CD4-positive, alpha-beta T cell treated with Interleukin-21 for 1 hour (primary cell): ENCODE results near the gene FBXW2.
A peak's percentile ranks its signal among the peaks of the same experiment; 100 is the strongest.
"Not testable (repeated sequence)": the region's sequence is repeated elsewhere in the genome, so short reads cannot be mapped to it uniquely, and the experiment has no call there.

Experiments
- DNase-seq: peaks from one replicate; pipeline ENCODE4 v3.0.0-alpha.2; 2020

Gene FBXW2, protein sequence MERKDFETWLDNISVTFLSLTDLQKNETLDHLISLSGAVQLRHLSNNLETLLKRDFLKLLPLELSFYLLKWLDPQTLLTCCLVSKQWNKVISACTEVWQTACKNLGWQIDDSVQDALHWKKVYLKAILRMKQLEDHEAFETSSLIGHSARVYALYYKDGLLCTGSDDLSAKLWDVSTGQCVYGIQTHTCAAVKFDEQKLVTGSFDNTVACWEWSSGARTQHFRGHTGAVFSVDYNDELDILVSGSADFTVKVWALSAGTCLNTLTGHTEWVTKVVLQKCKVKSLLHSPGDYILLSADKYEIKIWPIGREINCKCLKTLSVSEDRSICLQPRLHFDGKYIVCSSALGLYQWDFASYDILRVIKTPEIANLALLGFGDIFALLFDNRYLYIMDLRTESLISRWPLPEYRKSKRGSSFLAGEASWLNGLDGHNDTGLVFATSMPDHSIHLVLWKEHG

DNA sequence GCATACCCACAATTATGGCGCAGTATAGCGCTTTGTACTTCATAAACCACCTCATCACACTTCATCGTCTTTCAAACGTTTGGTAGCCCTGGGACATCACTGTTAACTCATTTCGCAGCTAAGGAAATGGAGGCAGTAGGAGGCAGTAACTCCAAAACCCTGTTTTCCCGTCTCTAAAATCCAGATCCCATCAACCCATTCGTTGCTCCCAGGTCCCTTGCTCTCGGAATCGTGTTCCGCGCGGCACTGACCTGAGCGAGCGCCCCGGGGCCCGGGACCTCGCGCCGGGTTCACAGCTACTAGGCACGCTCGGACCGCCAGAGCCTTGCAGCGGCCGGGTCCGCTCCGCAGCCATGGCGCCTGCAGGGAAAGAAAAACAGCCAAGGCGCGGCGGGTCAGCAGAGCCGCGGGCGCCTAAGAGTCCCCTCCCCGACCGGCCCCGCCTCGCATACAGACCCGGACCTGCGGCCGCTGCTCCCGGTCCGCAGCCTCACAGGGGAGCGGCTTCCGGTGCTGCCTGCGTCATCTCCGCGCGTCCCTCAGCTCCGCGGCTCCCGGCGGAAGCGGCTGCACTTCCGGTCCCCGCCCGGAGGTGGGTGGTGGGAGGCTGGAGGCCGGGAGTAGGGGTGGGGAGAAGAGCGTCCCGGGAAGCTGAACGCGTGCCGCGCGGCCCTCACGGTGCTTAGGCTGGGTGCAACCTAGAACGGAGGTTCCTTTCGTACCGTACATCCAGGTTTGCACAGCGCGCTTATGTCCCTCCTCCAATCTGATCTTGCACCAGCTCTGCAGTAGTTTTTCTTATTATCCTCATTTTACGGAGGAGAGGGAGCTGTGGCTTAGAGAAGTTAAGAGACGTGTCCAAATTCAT, at the start of gene FBXW2:
Gene FBXW2, minus strand, starts transcription at position 519 of the 868 bp plus-strand sequence. CDS start 5,158 bp downstream, outside the sequence.
- DNase-seq, result peak; percentile 83

DNA sequence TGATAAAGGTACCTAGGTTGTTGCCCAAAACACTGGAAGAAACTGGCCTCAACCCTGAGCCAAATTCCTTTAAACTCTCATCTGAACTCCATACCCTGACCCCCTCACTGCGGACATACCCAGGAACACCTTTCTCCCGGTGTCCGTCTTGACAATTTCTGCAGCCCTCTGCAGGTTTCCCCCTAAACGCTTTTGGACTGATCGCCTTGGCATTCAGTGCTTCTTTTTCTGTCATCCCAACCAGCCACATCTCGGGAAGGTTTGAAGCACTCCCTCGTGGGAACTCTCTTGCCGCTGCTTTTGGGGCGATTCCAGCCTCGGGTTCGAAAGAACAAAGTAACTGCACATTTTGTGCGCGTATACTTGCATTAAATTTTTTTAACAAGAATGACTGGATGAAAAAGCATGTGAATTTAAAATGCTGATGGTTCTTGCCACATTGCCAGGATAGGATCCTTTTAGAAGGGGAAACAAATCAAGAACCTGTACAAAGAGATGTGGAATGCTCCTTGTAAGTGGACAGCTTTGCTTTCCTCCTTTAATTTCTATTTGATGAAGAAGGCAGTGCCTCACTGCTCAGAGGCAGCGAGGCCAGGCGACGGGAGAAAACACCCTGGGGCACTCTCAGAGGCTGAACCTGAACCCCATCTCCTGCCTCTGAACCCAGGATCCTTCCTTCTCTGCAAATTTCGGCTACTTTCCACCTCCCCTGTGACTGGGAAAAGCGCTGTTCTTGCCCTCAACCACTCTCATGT, 48.9 kb upstream of the FBXW2 start:
- no peak for DNase-seq

DNA sequence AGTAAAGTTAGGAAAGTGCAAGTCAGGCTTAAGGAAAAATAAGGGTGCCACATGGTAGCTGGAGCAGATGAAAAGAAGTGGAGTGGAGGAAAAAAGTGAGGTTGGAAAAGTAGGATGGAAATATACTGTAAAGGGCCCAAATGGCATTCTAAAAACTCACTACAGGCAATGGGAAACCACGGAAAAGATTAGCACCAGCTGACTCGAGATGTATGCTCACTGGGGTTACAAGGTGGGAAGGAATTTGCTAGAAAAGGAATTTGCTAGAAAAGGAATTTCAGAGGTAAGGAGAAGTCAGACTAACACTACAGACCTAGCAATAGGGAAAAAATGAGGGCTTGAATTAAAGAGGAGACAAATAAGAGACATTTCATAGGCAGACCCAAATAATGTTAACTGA, 45.9 kb upstream of the FBXW2 start:
- no peak for DNase-seq

DNA sequence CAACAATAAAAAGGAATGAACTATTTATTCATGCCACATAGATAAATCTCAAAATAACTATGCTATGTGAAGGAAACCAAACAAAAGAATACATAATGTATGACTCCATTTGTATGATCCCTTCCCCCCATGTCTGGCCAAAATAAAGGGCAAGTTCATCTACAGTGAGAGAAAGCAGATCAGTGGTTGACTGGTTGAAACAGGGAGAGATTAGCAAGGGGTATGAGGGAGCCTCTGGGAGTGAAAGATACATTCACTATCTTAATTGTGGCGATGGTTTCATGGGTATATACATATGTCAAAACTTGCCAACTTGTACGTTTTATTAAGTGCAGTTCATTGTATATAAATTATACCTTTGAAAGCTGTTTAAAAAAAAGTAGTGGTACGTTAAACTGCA, 44.7 kb upstream of the FBXW2 start:
- no peak for DNase-seq

DNA sequence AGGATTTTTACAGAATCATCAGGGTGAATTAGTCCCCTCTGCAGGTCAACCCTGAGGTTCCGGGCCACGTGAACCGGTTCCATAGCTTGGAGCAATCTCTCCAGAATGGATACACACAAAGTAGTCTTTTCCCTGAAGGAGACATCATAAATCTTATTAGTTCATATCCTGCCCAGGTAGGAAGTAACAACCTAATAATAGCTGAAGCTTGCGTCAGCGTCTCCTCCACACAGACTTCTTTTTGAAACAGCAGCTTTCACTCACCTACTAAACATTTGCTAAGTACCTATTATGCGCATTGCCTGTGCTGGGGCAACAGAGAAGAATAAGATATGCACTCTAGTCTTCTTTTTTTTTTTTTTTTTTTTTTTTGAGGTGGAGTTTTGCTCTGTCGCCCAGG, 40.1 kb upstream of the FBXW2 start:
- no peak for DNase-seq

DNA sequence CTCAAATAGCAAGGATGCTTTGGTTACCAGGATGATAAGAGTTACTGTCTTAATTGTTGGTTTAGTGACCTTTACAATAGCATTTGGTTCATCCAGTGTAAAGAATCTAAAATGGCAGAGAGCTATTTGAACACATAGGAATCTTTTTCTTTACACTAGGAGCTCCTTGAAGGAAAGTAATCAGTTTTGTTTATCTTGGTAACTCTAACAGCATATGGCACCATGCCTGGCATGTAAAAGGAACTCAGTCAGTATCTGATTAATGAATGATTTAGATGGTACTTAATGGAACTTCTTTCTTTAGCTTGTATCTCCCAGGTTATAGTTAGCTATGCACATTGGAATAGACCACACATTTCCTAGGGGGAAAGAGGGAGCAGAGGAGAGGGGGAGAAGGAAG, 39.6 kb upstream of the FBXW2 start:
- no peak for DNase-seq

DNA sequence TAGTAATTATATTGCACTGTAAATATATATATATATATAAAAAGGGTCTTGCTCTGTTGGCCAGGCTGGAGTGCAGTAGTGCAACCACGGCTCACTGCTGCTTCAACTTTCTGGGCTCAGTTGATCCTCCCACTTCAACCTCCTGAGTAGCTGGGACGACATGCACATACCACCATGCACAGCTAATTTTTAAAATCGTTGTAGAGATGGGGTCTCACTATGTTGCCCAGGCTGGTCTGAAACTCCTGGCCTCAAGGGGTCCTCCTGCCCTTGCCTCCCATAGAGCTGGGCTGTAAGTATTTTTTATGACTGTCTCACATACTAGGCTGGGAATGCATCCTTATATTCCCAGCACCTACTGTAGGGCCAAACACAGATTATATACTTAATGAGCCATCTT, 37.6 kb upstream of the FBXW2 start:
- DNase-seq, result no peak

DNA sequence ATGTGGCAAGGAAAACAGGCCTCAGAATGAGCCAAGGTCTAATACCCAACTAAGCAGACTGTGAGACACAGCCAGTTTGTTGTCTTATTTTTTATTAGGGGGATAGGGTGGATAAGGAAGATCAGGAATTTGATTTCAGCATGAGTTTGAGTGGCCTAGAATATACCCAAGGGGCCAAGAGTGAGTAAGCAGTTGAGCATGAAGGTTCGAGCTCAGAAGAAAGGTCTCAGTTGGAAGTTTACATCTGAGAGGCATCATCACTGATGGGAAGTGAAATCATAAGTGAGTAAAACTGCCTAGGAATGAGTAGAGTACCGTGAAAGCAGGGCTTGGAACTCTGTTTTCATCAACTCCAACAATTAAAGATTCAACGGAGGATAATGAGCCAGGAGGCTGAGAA, 36.9 kb upstream of the FBXW2 start:
- no peak for DNase-seq

DNA sequence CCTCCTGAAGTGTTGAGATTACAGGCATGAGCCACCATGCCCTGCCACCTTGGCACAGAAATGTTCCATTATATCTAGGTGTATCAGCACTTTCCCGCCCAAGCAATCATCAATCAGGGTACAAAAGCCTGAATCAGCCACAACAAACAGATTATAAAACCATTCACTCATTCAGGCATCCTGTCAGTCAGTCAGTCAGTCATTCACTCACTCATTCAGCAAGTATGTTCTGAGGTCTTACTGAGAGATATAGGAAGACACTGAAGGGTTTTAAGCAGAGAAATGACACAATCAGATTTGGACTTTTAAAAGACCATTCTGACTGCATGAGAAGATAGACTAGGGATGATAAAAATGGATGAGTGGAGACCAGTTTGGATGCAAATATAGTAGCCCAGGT, 36.4 kb upstream of the FBXW2 start:
- DNase-seq, result no peak

DNA sequence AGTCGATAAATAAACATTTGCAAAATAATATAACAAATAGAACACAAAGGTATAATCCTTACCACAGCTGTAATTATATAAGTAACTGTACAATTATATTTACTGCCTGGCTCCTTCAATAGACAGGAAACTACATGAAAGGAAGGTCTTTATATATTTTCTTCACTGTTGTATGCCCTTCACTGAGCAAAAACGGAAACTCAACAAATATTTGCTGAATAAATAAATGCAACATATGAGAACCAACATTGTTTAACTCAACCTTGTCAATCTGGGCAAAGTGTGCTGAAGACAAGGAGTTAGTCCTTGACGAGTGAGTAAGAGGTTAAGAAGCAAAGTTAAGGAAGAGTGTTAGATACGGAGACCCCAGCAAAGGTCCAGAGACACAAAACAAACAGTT, 26.9 kb upstream of the FBXW2 start:
- DNase-seq, result no peak

DNA sequence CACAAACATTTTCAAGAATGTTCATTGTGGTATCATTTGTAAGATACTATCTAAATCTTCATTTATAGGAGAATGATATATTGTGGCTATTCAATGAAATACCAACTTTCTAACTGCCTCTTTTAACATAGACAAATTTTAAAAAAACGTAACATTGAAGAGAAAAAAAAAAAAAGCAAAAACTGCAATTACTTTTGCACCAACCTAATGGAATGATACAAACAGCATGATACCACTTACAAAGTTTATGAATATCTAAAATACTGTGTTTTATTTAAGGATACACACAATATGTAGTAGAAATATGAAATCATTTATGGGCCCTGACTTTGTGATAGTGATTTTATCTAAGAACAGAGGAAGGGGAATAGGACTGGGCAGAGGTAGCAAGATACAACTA, 25.4 kb upstream of the FBXW2 start:
- no peak for DNase-seq

DNA sequence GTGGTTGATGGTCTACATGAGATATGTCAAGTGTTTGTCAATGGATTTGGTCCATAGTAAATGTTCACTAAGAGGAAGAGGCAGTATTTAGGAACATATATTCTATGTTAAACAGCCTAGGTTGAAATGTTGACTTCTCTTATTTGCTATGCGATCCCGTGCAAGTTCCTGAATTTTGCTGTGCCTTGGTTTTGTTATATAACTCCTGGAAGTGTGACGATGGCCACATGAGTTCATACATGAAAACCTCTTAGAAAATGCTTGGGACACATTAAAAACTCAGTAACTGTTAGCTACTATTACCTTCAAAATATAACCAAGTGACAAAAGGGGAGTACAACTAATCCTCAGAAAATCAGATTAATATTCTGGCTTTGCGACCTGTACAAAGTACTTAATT, 21.9 kb upstream of the FBXW2 start:
- DNase-seq, result no peak

DNA sequence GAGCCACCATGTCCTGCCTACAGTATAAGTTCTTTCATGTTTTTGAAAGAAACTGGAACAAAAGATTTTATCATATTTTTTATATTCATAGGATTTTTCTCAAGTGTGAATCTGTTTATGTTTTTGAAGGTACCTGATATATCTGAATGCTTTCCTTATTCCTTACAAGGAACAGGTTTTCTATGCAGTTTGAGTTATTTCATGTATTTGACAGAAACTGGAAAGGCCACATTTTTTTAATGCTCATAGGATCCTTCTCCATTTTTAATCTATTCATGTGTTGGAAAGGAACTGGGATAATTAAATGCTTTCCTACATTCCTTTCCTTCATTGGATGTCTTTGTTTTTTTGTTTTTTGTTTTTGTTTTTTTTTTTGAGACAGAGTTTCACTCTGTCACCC, 15.7 kb upstream of the FBXW2 start:
- no peak for DNase-seq

DNA sequence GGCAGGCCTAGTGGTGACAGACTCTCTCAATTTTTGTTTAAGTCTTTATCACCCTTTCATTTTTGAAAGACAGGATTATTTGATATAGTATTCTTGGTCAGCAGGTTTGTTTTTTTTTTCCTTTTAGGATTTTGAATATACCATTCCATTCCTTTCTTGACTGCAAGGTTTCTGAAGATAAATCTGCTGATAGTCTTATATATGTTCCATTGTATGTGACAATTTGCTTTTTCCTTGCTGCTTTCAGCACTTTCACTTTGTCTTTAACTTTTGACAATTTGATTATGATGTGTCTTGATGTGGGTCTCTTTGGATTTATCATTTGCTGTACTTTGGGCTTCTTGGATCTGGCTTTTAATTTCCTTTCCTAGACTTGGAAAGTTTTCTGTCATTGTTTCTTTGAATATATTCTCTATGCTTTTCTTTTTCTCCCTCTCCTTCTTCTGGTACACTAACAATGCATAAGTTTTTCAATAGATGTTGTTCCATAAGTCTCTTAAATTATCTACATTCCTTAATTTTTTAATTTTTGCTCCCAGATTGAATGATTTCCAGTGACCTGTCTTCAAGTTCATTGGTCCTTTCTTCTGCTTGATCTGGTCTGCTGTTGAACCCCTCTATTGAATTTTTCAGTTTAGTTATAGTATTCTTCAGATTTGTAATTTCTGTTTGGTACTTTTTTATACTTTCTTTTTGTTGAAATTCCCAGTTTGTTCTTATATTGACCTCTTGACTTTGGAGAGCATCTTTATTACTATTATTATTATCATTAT, 14.6 kb upstream of the FBXW2 start:
- no peak for DNase-seq

DNA sequence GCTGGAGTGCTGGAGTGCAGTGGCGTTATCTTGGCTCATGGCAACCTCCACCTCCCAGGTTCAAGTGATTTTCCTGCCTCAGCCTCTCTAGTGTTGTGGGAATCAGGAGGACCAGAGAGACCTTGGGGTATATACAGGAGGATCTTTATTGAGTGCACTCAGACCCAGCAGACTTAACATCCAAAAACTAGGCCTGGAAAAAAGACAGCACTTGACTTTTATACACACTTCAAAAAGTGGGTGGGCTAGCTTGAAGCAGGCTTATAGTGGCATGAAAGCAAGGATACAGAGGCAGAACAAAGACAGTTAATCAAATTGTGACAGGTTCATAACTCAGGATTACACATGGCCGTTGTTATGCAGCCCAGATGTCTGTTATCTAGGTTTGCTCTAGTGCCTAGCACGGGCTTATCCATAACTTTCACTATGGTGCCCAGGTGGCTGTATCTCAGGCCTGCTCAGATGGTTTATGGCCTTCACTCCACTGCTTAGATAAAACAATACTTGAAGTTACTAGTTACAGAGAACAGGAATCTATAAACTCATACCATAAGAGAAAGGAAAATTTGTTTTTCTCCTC, 11.7 kb upstream of the FBXW2 start:
- not testable (repeated sequence) for DNase-seq

DNA sequence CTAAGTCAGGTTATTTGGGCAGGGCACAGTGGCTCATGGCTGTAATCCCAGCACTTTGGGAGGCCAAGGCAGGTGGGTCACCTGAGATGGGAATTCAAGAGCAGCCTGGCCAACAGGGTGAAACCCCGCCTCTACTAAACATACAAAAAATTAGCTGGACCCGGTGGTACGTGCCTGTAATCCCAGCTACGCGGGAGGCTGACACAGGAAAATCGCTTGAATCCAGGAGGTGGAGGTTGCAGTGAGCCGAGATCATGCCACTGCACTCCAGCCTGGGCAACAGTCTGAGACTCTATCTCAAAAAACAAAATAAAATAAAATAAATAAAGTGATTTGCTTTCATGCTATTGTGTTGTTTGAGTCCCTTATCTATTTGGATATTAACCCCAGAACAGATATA, 8.2 kb upstream of the FBXW2 start:
- DNase-seq, result no peak

DNA sequence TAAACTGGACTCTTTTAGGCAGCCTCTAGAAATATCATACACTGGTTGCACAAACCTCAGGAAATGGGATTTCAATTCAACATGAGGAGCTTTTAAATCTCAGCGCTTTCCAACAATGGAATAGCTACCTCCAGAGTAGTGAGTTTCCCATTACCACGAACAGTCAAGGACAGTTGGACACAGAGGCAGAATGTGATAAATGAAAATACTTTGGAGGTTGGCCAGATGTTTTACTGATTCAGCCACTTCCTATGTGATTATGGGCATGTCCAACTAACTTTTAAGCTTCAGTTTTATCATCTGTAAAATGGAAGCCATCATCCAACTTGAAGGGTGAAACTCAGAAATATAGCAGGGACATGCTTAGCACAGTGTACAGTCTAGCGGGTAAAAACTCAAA, 2.1 kb downstream of the FBXW2 start:
- no peak for DNase-seq

DNA sequence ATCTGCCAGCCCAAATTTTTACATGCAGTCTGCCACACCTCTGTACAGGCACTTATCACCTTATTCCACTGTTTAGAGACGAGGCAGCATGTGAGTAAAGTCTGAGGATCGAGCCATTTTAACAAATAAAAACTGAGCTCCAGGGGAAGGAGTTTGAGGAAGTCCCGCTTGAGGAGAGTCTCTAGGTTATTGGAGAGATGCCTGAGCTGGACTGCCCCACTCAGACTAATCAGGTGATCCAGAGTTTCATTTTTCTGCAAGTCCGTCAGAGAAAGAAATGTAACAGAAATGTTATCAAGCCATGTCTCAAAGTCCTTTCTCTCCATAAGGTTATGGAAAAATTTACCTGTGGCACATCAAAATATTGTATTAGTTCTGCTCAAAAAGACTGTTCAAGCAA, 5.3 kb downstream of the FBXW2 start:
- DNase-seq, result no peak

DNA sequence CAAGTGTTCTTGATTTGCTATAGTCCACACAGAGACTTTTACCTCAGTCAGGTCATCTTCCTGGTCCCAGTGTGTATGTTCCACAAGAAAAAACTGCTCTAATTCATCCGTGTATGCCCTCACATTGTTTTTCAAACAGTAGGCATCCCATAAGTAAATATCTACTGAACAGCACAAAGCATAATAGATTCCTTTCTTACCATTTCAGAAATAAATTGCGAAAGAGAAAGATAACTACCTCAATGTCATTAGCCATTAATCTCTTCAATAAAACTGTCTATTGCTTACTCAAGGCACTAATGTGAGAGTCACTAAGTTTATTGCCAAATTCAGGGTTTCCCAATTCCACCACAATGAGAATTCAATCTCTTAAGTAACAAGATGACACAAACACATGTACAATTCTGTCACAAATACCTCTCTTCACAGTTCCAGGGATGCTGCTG, 9.6 kb downstream of the FBXW2 start:
- no peak for DNase-seq

DNA sequence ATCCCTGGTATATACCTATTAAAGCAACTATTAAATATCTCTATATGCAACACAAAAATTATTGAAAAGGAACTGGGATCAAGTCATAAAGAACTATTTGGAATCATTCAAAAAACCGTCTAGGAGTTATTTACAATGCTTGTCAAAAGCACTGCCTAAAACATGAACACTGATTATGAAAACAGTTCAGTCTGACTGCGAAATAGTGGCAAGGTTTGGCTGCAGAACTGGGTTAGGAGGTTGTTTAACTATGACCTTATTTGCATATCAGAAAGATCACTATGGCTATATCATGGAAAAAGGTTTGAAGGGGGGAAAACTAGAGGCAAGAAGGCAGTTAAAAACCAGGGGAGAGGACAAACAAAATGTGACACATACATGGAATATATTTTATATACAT, 12.0 kb downstream of the FBXW2 start:
- no peak for DNase-seq

DNA sequence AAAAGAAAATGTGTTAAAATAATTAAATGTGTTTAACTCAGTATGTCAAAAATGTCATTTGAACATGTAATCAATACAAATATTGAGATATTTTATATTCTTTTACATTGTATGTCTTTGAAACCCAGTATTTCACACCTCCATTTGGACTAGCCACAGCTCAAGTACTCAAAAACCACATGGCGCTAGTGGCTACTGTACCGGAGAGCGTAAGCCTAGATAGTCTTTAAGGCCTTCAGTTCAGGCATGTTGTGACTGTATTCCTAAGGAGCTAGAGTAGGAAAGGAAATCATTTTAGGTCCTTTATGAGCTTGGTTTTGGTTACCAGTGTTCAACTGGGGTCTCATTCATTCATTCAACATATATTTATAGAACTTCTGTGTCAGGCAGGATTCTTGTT, 12.8 kb downstream of the FBXW2 start:
- no peak for DNase-seq

DNA sequence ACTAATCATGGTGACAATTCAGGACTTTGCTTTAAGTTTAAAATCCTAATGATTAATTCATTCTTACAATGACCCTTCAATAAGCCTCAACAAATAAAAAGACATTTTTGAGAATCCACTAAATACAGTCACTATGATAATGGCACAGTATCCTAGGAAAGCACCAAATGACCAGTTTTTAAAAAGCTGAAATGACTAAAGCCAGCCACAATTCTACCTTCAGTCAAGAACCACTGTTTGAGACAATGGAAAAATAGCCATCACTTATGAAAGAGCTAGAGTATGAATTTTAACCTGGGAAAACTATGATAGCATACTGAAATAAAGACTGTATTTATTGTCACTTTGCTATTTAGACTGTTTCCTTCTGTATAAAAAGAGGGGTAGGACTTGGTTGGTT, 14.0 kb downstream of the FBXW2 start:
- DNase-seq, result no peak
